Muscle layer of colon (tissue), 2 donors: ENCODE results near the gene MUC6.

ENCODE experiments used
- H3K27ac ChIP-seq: one replicate; pipeline ENCODE4 v1.7.0; 2013; ENCODE audit warnings: low read depth, mild to moderate bottlenecking, low read length, moderate library complexity
- H3K27me3 ChIP-seq, 2 donors: one replicate each; pipeline ENCODE4 v1.7.0; 2013; ENCODE audit warnings: low read length in 2 of 2, mild to moderate bottlenecking in 2 of 2; ENCODE audit not compliant: insufficient read depth in 2 of 2, control insufficient read depth in 1 of 2
- H3K36me3 ChIP-seq: one replicate; pipeline ENCODE4 v1.7.0; 2013; ENCODE audit warnings: mild to moderate bottlenecking, low read length; ENCODE audit not compliant: insufficient read depth
- H3K4me1 ChIP-seq: one replicate; pipeline ENCODE4 v1.7.0; 2013; ENCODE audit warnings: mild to moderate bottlenecking, low read length; ENCODE audit not compliant: insufficient read depth
- H3K4me3 ChIP-seq, 2 donors: one replicate each; pipeline ENCODE4 v1.7.0; 2013; ENCODE audit warnings: low read length in 2 of 2, low read depth in 1 of 2, mild to moderate bottlenecking in 1 of 2, moderate library complexity in 1 of 2
- H3K9ac ChIP-seq: one replicate; pipeline ENCODE4 v1.7.0; 2013; ENCODE audit warnings: low read length
- H3K9me3 ChIP-seq: one replicate; pipeline ENCODE4 v1.7.0; 2013; ENCODE audit warnings: mild to moderate bottlenecking, low read length
- donor health status: abdominal sarcoma.
- donor health status: Adenocarcinoma of cecum.

Gene MUC6

DNA sequence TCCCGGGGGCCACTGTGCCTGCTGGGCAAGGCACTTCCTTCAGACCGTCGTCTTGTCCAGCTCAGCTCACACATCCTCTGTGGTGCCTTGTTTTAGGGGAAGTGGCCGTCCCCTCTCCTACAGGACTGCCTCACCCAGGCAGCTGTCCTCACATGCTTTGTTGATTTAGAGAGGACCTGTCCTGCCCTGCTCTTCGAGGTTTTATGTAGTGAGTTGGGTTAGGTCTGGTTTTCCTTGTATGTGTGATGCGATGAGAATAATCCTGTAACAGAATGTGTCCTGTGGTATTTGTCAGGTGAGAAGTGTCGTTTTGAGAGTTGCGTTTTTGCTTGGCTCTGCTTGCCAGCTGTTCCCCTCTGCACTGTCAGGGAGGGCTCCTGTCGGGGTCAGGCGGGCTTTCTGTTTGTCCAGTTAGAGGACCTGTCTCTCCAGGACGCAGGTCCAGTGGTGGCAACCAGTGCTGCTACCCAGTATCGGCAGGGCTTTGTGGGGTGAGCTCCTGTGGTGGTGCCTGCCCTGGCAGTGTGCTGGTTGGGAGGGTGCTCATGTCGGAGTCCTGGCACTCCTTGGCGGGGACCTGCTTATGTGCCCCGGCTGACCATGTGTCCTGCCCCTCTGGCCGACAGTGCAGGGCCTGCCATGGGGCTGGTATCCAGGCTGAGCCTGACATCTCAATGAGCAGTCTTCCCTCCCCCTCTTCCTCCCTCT is 41.3 kb downstream of the MUC6 start:
- peaks cover 40% of the 10 kb centered on the region for H3K36me3 ChIP-seq
- H3K9ac ChIP-seq, result no peak overlapping the region
- no peak overlapping the region for H3K27ac ChIP-seq
- no peaks in the 10 kb centered on the region for H3K9me3 ChIP-seq
- H3K4me1 ChIP-seq, result no peaks in the 10 kb centered on the region
- H3K27me3 ChIP-seq, result no peaks in the 10 kb centered on the region
- no peak overlapping the region for H3K4me3 ChIP-seq

DNA sequence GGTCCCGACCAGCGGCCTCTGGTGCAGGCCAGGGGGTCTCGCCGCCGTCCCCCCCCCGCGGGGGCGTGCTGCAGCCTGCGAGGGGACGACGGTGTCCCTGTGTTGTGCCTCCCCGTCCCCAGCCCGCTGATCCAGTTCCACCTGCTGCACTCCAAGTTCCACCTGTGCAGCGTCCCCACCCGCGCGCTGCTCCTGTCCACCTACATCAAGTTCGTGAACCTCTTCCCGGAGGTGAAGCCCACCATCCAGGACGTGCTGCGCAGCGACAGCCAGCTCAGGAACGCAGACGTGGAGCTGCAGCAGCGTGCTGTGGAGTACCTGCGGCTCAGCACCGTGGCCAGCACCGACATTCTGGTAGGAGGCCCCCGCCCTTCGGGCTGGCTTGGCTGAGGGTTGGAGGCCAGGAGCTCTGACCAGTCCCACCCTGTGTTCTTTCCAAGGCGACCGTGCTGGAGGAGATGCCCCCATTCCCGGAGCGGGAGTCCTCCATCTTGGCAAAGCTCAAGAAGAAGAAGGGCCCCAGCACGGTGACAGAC is 42.8 kb downstream of the MUC6 start:
- H3K4me1 ChIP-seq, result no peaks in the 10 kb centered on the region
- H3K9me3 ChIP-seq, result no peaks in the 10 kb centered on the region
- no peak overlapping the region for H3K27ac ChIP-seq
- H3K4me3 ChIP-seq, result no peak overlapping the region
- H3K36me3 ChIP-seq, result peaks cover 55% of the 10 kb centered on the region
- H3K27me3 ChIP-seq, result no peaks in the 10 kb centered on the region
- H3K9ac ChIP-seq, result no peak overlapping the region

DNA sequence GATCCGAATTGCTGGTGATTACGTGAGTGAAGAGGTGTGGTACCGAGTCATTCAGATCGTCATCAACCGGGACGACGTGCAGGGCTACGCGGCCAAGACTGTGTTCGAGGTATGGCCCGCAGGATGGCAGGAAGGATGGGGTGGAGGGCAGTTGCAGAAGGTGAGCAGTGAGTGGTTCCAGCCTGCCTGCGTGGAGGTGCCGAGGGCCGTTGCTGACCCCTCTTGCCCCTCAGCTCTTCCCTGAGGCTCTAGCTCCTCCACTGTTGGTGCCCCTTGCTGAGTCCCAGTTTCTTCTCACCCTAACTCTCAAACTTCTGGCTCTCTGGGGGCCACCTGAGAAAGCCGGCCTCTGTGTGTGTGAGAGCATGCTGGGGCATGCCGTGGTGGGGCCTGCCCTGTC is 43.9 kb downstream of the MUC6 start:
- Histone ChIP-seq H3K4me3 (no peak overlapping the region), H3K36me3 (peaks cover 66% of the 10 kb centered on the region), H3K27me3 (no peaks in the 10 kb centered on the region), H3K4me1 (no peaks in the 10 kb centered on the region), H3K9ac (no peak overlapping the region), H3K9me3 (no peaks in the 10 kb centered on the region), H3K27ac (no peak overlapping the region)

DNA sequence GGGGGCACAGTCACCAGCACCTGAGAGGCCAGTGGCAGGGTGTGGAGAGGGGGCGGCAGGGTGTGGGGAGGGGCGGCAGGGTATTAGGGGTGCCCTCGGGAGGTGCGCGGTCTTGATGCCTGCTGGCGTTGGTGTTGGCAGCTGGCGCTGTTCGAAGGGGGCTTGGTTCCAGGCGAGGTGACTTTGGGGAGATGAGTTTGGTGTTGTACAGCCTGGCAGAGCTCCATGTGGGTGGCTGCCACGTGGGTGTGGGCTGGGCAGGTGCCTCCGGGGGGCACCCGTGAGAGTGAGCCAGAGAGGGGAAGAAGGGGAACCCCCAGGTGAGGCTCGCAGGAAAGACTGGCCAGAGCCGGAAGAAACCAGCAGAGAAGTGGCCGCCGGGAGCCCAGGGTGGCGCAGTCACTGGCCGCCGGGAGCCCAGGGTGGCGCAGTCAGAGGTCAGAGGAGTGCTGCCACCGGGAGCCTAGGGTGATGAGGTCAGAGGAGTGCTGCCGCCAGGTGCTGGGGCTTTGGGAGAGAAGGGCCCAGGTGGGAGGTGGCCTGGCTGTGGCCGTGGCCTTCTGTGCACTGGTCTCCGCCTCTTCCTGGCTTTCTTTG is 44.7 kb downstream of the MUC6 start:
- Histone ChIP-seq H3K27ac (no peak overlapping the region), H3K9me3 (no peaks in the 10 kb centered on the region), H3K27me3 (no peaks in the 10 kb centered on the region), H3K4me1 (no peaks in the 10 kb centered on the region), H3K4me3 (no peak overlapping the region), H3K9ac (no peak overlapping the region), H3K36me3 (peaks cover 71% of the 10 kb centered on the region)

DNA sequence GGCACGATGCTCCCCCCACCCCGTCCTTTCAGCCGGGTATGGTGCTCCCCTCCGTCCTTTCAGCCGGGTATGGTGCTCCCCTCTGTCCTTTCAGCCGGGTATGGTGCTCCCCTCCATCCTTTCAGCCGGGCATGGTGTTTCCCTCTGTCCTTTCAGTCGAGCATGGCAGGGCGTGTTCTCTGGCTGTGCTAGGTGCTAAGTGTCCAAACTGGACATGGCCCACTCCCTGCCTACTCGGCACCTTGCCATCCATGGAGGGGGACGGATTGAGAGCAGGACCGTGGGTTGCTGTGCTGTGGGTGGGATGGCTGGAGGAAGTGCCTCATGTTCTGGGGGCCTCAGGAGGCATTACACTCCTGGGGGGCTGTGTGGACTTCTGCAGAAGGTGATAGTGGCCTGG is 45.5 kb downstream of the MUC6 start:
- no peak overlapping the region for H3K9ac ChIP-seq
- H3K36me3 ChIP-seq, result peaks cover 75% of the 10 kb centered on the region
- H3K4me1 ChIP-seq, result no peaks in the 10 kb centered on the region
- H3K27ac ChIP-seq, result no peak overlapping the region
- H3K4me3 ChIP-seq, result no peak overlapping the region
- H3K9me3 ChIP-seq, result no peaks in the 10 kb centered on the region
- no peaks in the 10 kb centered on the region for H3K27me3 ChIP-seq

DNA sequence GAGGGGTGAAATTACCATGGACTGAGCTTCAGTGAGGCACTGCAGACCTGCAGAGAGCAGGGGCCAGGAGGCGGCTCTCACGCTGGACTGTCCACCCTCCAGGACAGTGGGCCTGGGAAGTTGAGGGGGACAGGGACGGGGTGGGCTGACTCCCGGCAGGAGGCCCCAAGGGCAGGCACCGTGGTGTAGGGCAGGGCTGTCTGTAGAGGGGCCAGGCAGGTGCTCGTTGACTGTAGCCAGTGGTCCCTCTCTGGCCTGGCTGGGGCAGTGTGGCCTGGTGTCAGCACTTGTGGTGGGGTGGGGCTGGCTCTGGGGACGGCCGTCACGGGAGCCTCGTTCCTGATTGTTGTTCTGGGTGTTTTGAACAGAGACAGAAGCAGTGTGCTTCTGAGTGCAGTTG is 46.4 kb downstream of the MUC6 start:
- Histone ChIP-seq H3K27me3 (no peaks in the 10 kb centered on the region), H3K4me3 (no peak overlapping the region), H3K9me3 (no peaks in the 10 kb centered on the region), H3K4me1 (no peaks in the 10 kb centered on the region), H3K27ac (no peak overlapping the region), H3K36me3 (peaks cover 80% of the 10 kb centered on the region), H3K9ac (no peak overlapping the region)

DNA sequence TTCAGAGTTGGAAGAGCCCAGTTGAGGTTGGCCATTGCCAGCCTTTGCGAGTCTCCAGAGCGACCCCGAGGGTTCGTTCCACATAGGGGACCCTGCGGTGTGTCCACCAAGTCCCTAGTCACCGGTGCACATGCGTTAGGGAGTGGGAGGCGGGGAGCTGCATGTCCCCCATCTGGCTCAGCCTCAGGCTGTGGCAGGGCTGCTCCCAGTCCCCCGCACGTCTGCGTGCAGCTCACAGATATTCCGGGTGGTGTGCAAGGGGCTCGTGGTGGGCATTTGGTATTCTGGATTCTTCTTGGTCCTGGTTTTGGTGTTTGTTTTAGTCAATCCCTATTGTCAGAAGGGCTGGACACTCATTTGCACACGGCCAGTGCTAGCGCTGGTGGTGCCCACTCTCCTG is 48.8 kb downstream of the MUC6 start:
- Histone ChIP-seq H3K36me3 (peaks cover 76% of the 10 kb centered on the region), H3K4me3 (no peak overlapping the region), H3K27me3 (no peaks in the 10 kb centered on the region), H3K27ac (no peak overlapping the region), H3K9ac (no peak overlapping the region), H3K4me1 (no peaks in the 10 kb centered on the region), H3K9me3 (no peaks in the 10 kb centered on the region)

DNA sequence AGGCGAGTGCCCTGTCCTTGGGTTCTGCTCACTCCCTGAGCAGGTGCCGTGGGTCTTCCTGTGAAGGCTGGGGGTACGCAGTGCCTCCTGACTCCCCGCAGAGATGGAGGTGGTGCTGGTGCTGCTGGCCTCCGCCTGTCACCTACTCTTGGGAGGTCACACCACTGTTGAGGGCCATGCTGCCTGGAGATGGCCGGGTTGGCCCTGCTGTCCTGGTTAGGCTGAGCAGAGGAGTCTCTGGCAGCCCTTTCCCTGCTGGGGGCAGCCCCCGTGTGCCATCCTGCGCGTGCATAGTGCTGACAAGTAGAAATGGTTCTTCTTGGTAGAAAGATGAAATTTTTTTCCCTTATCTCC is 49.6 kb downstream of the MUC6 start:
- no peak overlapping the region for H3K4me3 ChIP-seq
- no peaks in the 10 kb centered on the region for H3K9me3 ChIP-seq
- peaks cover 70% of the 10 kb centered on the region for H3K36me3 ChIP-seq
- H3K27ac ChIP-seq, result no peak overlapping the region
- no peak overlapping the region for H3K9ac ChIP-seq
- H3K27me3 ChIP-seq, result no peaks in the 10 kb centered on the region
- no peaks in the 10 kb centered on the region for H3K4me1 ChIP-seq

DNA sequence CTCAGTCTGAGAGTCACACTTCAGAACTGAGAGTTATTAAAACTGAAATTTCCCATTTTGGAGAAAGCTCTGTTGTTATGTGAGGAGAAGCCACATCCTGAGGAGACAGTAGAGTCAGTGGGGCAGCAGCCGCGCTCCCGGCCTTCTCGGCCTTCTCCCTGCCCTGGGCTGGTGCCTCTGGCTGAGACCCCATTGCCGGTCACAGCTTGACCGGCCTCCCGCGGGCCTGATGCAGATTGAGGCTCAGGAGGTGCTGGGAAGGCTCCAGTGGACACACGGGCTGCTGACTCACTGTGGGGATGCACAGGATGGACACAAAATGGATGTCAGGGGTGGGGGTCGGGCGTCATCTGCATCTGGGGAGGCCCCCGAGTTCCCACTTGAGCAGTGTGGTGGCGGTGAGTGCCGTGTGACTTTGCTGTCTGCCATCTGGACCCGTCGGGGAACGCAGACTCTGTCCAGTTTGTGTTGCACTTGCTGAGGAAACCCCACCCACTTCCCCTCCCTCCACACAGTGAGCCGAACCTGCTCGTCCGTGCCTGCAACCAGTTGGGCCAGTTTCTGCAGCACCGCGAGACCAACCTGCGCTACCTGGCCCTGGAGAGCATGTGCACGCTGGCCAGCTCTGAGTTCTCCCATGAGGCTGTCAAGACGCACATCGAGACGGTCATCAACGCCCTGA is 50.1 kb downstream of the MUC6 start:
- peaks cover 73% of the 10 kb centered on the region for H3K36me3 ChIP-seq
- no peak overlapping the region for H3K27ac ChIP-seq
- H3K9me3 ChIP-seq, result no peaks in the 10 kb centered on the region

DNA sequence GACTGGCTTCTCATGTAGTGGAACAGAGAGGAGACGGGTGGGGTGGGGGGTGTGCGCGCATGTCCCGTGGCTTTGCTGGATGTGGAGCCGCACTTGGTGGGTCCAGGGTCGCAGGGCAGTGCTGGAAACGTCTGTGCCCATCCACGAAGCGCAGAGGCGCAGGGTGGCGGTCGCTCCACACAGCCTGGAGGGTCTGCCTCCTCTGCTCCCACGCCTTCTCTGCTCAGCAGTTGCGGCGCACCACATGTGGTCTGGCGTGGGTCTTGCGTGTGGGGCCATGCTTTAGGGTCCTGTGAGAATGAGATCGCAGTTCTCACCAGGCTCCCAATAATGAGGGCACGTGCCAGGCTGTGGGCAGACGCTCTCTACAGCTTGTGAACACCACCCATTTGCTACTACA is 50.7 kb downstream of the MUC6 start:
- H3K9me3 ChIP-seq, result no peaks in the 10 kb centered on the region
- no peak overlapping the region for H3K4me3 ChIP-seq
- H3K4me1 ChIP-seq, result no peaks in the 10 kb centered on the region
- peaks cover 73% of the 10 kb centered on the region for H3K36me3 ChIP-seq
- no peak overlapping the region for H3K9ac ChIP-seq
- H3K27ac ChIP-seq, result no peak overlapping the region
- no peaks in the 10 kb centered on the region for H3K27me3 ChIP-seq

More for the DNA sequence above, 50.1 kb downstream of the MUC6 start:
- H3K4me1 ChIP-seq, result no peaks in the 10 kb centered on the region
- H3K9ac ChIP-seq, result no peak overlapping the region
- H3K4me3 ChIP-seq, result no peak overlapping the region
- H3K27me3 ChIP-seq, result no peaks in the 10 kb centered on the region

DNA sequence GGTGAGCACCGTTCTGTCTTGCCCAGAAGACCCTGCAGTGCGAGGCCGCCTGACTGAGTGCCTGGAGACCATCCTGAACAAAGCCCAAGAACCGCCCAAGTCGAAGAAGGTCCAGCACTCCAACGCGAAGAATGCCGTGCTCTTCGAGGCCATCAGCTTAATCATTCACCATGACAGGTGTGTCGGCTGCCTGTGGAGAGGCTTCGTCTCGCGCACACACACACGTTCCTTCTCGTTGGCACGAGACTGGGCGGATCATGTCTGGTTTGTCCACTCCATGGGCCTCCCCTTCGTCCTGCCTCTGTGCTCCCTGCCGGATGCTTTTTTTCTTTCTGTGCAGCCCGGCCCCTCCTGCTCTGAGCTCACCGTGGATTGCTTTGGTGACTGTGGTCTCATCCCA is 51.1 kb downstream of the MUC6 start:
- peaks cover 72% of the 10 kb centered on the region for H3K36me3 ChIP-seq
- no peak overlapping the region for H3K4me3 ChIP-seq
- no peaks in the 10 kb centered on the region for H3K27me3 ChIP-seq
- no peak overlapping the region for H3K9ac ChIP-seq
- H3K4me1 ChIP-seq, result no peaks in the 10 kb centered on the region
- H3K9me3 ChIP-seq, result no peaks in the 10 kb centered on the region
- no peak overlapping the region for H3K27ac ChIP-seq
